Activated CD4-positive, alpha-beta T cell treated with anti-CD3 and anti-CD28 coated beads, Interleukin-2, amount 10 ng/mL, durations not matched to agents 24 days and 14 days (primary cell): Measurements from ENCODE around the gene RNASEH2B. TPM values are rescaled to one million over a fixed set of nuclear protein-coding genes. Genes with fewer than 3 reads are reported as not detected.

ENCODE experiments used
- DNase-seq: peaks from one replicate; pipeline ENCODE4 v3.0.0; 2022
- H3K27ac Mint-ChIP-seq: one replicate; pipeline ENCODE4 v1.8.0; 2022; ENCODE audit warnings: mild to moderate bottlenecking, mixed read lengths
- H3K27me3 Mint-ChIP-seq: one replicate; pipeline ENCODE4 v1.8.0; 2022; ENCODE audit warnings: mixed read lengths
- H3K36me3 Mint-ChIP-seq: one replicate; pipeline ENCODE4 v1.8.0; 2022; ENCODE audit warnings: low read depth, mild to moderate bottlenecking, mixed read lengths
- H3K4me1 Mint-ChIP-seq: one replicate; pipeline ENCODE4 v1.8.0; 2021; ENCODE audit warnings: mixed read lengths
- H3K4me3 Mint-ChIP-seq: one replicate; pipeline ENCODE4 v1.8.0; 2022; ENCODE audit warnings: mild to moderate bottlenecking, moderate library complexity, mixed read lengths
- H3K9me3 Mint-ChIP-seq: one replicate; pipeline ENCODE4 v1.8.0; 2021; ENCODE audit warnings: mixed read lengths
- intact Hi-C: fragments of 100-400 bp; cut with micrococcal nuclease; formaldehyde crosslinking; loops from one replicate; pipeline ENCODE4 v1.15.1; 2023
- total RNA-seq: library from RNA; stranded (reverse); gene quantifications from 2 replicates; pipeline ENCODE4 v1.2.3, GENCODE V29; 2022

The RNASEH2B gene
- total RNA-seq, 1 donor from 2014 or later = 57.9 TPM

GRCh38 chr13:50934735-50935435, 25.3 kb downstream of the RNASEH2B start:
- Mint-ChIP-seq H3K4me1 (no peaks in the 10 kb centered on the region), H3K27ac (no peak overlapping the region), H3K4me3 (no peak overlapping the region), H3K9me3 (peaks cover 11% of the 10 kb centered on the region), H3K36me3 (peaks cover 72% of the 10 kb centered on the region), H3K27me3 (no peaks in the 10 kb centered on the region)
- intact Hi-C loops = no loop called here
- peak; percentile 40 for DNase-seq

GRCh38 chr13:50936679-50937078, 27.1 kb downstream of the RNASEH2B start:
- Mint-ChIP-seq H3K36me3 (peaks cover 71% of the 10 kb centered on the region), H3K27me3 (no peaks in the 10 kb centered on the region), H3K27ac (no peak overlapping the region), H3K4me1 (no peaks in the 10 kb centered on the region), H3K9me3 (peaks cover 11% of the 10 kb centered on the region), H3K4me3 (no peak overlapping the region)
- intact Hi-C loops = no loop called here
- no peak for DNase-seq

- Mint-ChIP-seq H3K4me1 (peaks cover 2% of the 10 kb centered on the region), H3K36me3 (peaks cover 69% of the 10 kb centered on the region)
- intact Hi-C loops = no loop called here
Measured at GRCh38 chr13:50940509-50940908, 30.9 kb downstream of the RNASEH2B start.

GRCh38 chr13:50941146-50941545, 31.6 kb downstream of the RNASEH2B start:
- intact Hi-C loops = no loop called here
- H3K9me3 Mint-ChIP-seq = peaks cover 2% of the 10 kb centered on the region
- H3K4me3 Mint-ChIP-seq = no peak overlapping the region
- H3K4me1 Mint-ChIP-seq = peaks cover 2% of the 10 kb centered on the region
- DNase-seq = peak; percentile 45
- no peaks in the 10 kb centered on the region for H3K27me3 Mint-ChIP-seq
- H3K27ac Mint-ChIP-seq = no peak overlapping the region
- H3K36me3 Mint-ChIP-seq = peaks cover 64% of the 10 kb centered on the region

More at GRCh38 chr13:50940509-50940908, 30.9 kb downstream of the RNASEH2B start:
- Mint-ChIP-seq H3K4me3 (no peak overlapping the region), H3K9me3 (peaks cover 8% of the 10 kb centered on the region), H3K27ac (no peak overlapping the region), H3K27me3 (no peaks in the 10 kb centered on the region)
- no peak for DNase-seq

- intact Hi-C loops = no loop called here
- H3K27me3 Mint-ChIP-seq = no peaks in the 10 kb centered on the region
- H3K4me3 Mint-ChIP-seq = no peak overlapping the region
- peaks cover 60% of the 10 kb centered on the region for H3K36me3 Mint-ChIP-seq
- DNase-seq = peak; percentile 40
- H3K4me1 Mint-ChIP-seq = peaks cover 2% of the 10 kb centered on the region
- no peaks in the 10 kb centered on the region for H3K9me3 Mint-ChIP-seq
- peak overlapping the region; percentile 16 for H3K27ac Mint-ChIP-seq
Measured at GRCh38 chr13:50942630-50943311, 33.2 kb downstream of the RNASEH2B start.

- H3K4me1 Mint-ChIP-seq = peaks cover 2% of the 10 kb centered on the region
- intact Hi-C loops = no loop called here
- H3K27me3 Mint-ChIP-seq = no peaks in the 10 kb centered on the region
- DNase-seq = peak; percentile 30
- no peak overlapping the region for H3K4me3 Mint-ChIP-seq
- no peak overlapping the region for H3K27ac Mint-ChIP-seq
- H3K9me3 Mint-ChIP-seq = no peaks in the 10 kb centered on the region
- H3K36me3 Mint-ChIP-seq = peaks cover 64% of the 10 kb centered on the region
Measured at GRCh38 chr13:50945669-50946068, 36.1 kb downstream of the RNASEH2B start.

GRCh38 chr13:50948601-50949000, 39.0 kb downstream of the RNASEH2B start:
- Mint-ChIP-seq H3K4me3 (no peak overlapping the region), H3K27ac (no peak overlapping the region), H3K36me3 (peaks cover 62% of the 10 kb centered on the region), H3K27me3 (no peaks in the 10 kb centered on the region), H3K4me1 (no peaks in the 10 kb centered on the region), H3K9me3 (no peaks in the 10 kb centered on the region)
- intact Hi-C loops = no loop called here
- DNase-seq = no peak

- DNase-seq = peak; percentile 35
- no peaks in the 10 kb centered on the region for H3K27me3 Mint-ChIP-seq
- no peak overlapping the region for H3K4me3 Mint-ChIP-seq
- H3K36me3 Mint-ChIP-seq = peaks cover 52% of the 10 kb centered on the region
- no peak overlapping the region for H3K27ac Mint-ChIP-seq
- H3K4me1 Mint-ChIP-seq = no peaks in the 10 kb centered on the region
- intact Hi-C loops = no loop called here
- H3K9me3 Mint-ChIP-seq = no peaks in the 10 kb centered on the region
Measured at GRCh38 chr13:50950849-50951248, 41.3 kb downstream of the RNASEH2B start.

- Mint-ChIP-seq H3K4me1 (no peaks in the 10 kb centered on the region), H3K9me3 (no peaks in the 10 kb centered on the region), H3K27me3 (no peaks in the 10 kb centered on the region), H3K36me3 (peaks cover 55% of the 10 kb centered on the region), H3K27ac (no peak overlapping the region), H3K4me3 (no peak overlapping the region)
- intact Hi-C loops = no loop called here
- no peak for DNase-seq
Measured at GRCh38 chr13:50951366-50951765, 41.8 kb downstream of the RNASEH2B start.

GRCh38 chr13:50955241-50955640, 45.6 kb downstream of the RNASEH2B start:
- Mint-ChIP-seq H3K4me1 (peaks cover 3% of the 10 kb centered on the region), H3K9me3 (no peaks in the 10 kb centered on the region), H3K27me3 (no peaks in the 10 kb centered on the region), H3K4me3 (no peak overlapping the region), H3K36me3 (peaks cover 41% of the 10 kb centered on the region), H3K27ac (no peak overlapping the region)
- intact Hi-C loops = no loop called here
- DNase-seq = no peak

- Mint-ChIP-seq H3K9me3 (no peaks in the 10 kb centered on the region), H3K27me3 (no peaks in the 10 kb centered on the region), H3K4me1 (peaks cover 3% of the 10 kb centered on the region), H3K36me3 (peaks cover 38% of the 10 kb centered on the region), H3K4me3 (no peak overlapping the region), H3K27ac (no peak overlapping the region)
- DNase-seq = no peak
- intact Hi-C loops = no loop called here
Measured at GRCh38 chr13:50955798-50956197, 46.2 kb downstream of the RNASEH2B start.

- Mint-ChIP-seq H3K9me3 (no peaks in the 10 kb centered on the region), H3K27me3 (no peaks in the 10 kb centered on the region), H3K4me3 (no peak overlapping the region), H3K4me1 (peaks cover 3% of the 10 kb centered on the region), H3K36me3 (peaks cover 37% of the 10 kb centered on the region), H3K27ac (no peak overlapping the region)
- intact Hi-C loops = no loop called here
- no peak for DNase-seq
Measured at GRCh38 chr13:50957620-50958019, 48.0 kb downstream of the RNASEH2B start.

- intact Hi-C loops = no loop called here
- DNase-seq = no peak
- Mint-ChIP-seq H3K27me3 (no peaks in the 10 kb centered on the region), H3K27ac (no peak overlapping the region), H3K36me3 (peaks cover 51% of the 10 kb centered on the region), H3K4me1 (no peaks in the 10 kb centered on the region), H3K4me3 (no peak overlapping the region), H3K9me3 (no peaks in the 10 kb centered on the region)
Measured at GRCh38 chr13:50969691-50970090, 60.1 kb downstream of the RNASEH2B start.

GRCh38 chr13:50970956-50971355, 61.4 kb downstream of the RNASEH2B start:
- no peaks in the 10 kb centered on the region for H3K9me3 Mint-ChIP-seq
- DNase-seq = no peak
- H3K4me3 Mint-ChIP-seq = no peak overlapping the region
- H3K36me3 Mint-ChIP-seq = peaks cover 49% of the 10 kb centered on the region
- intact Hi-C loops = no loop called here
- H3K27ac Mint-ChIP-seq = no peak overlapping the region
- H3K27me3 Mint-ChIP-seq = no peaks in the 10 kb centered on the region
- H3K4me1 Mint-ChIP-seq = no peaks in the 10 kb centered on the region
